ENCODE results near the gene EGR4. TPM values are rescaled to one million over a fixed set of nuclear protein-coding genes. Genes with fewer than 3 reads are reported as not detected.
A peak's percentile ranks its signal among the peaks of the same experiment; 100 is the strongest.

EGR4 gene
- polyA plus RNA-seq, 3 donors = 0.12 to 0.15 TPM; not detected in 1

- Histone ChIP-seq H3K27ac (ENCODE audit: low read depth in 1 of 2, low read length in 2 of 2) (no peak overlapping the region), H3K9ac (ENCODE audit: insufficient read depth, low read length, poor library complexity, severe bottlenecking) (no peak overlapping the region), H3K36me3 (replicated peaks in 1 of 2; ENCODE audit: control insufficient read depth in 1 of 2, insufficient read depth in 2 of 2, low read length in 2 of 2) (peaks cover 34 to 80% of the 10 kb centered on the region in 2 donors), H3K79me2 (ENCODE audit: insufficient read depth, low read length) (no peaks in the 10 kb centered on the region), H3K4me2 (replicated peaks; ENCODE audit: extremely low read depth, low read length, poor library complexity, severe bottlenecking) (no peak overlapping the region), H3K4me3 (replicated peaks in 1 of 3; ENCODE audit: low read depth in 2 of 3, low read length in 3 of 3) (no peak overlapping the region), H2AFZ (ENCODE audit: insufficient read depth, low read depth, low read length, poor library complexity, severe bottlenecking) (no peak overlapping the region), H3K9me3 (replicated peaks in 1 of 2; ENCODE audit: control insufficient read depth in 1 of 2, insufficient read depth in 1 of 2, low read length in 2 of 2) (no peaks in the 10 kb centered on the region), H4K20me1 (ENCODE audit: insufficient read depth, low read length) (no peaks in the 10 kb centered on the region), H3K4me1 (ENCODE audit: control insufficient read depth in 1 of 2, insufficient read depth in 2 of 2, low read length in 2 of 2) (peaks cover 0 to 8% of the 10 kb centered on the region in 2 donors), H3K27me3 (ENCODE audit: control insufficient read depth in 2 of 2, insufficient read depth in 2 of 2, low read length in 2 of 2) (no peaks in the 10 kb centered on the region)
- Mint-ChIP-seq H3K27me3 (ENCODE audit: low read depth in 3 of 3) (peaks cover 1% of the 10 kb centered on the region in 3 donors), H3K36me3 (peaks cover 38 to 48% of the 10 kb centered on the region in 2 donors), H3K4me3 (no peak overlapping the region), H3K27ac (peak overlapping the region in 1 of 7 donors; percentile 5), H3K9me3 (no peaks in the 10 kb centered on the region), H3K4me1 (peaks cover 11% of the 10 kb centered on the region)
- intact Hi-C loops (cut with micrococcal nuclease) = no loop called here
- peak; percentile 24 to 41 (median 32) for DNase-seq
- no peak for TF ChIP-seq CTCF (IDR thresholded peaks at IDR 0.05)
- WGBS (ENCODE audit: insufficient coverage) = 48% methylated on average over 7 of the region's 10 CpGs
Measured at GRCh38 chr2:73257425-73258125, 35.8 kb downstream of the EGR4 start.

GRCh38 chr2:73257021-73257420 lies 36.3 kb downstream of the EGR4 start:
- Histone ChIP-seq H3K79me2 (ENCODE audit: insufficient read depth, low read length) (no peaks in the 10 kb centered on the region), H2AFZ (ENCODE audit: insufficient read depth, low read depth, low read length, poor library complexity, severe bottlenecking) (no peak overlapping the region), H3K27ac (ENCODE audit: low read depth in 1 of 2, low read length in 2 of 2) (no peak overlapping the region), H3K27me3 (ENCODE audit: control insufficient read depth in 2 of 2, insufficient read depth in 2 of 2, low read length in 2 of 2) (no peaks in the 10 kb centered on the region), H3K4me3 (replicated peaks in 1 of 3; ENCODE audit: low read depth in 2 of 3, low read length in 3 of 3) (no peak overlapping the region), H3K4me2 (replicated peaks; ENCODE audit: extremely low read depth, low read length, poor library complexity, severe bottlenecking) (no peak overlapping the region), H3K9ac (ENCODE audit: insufficient read depth, low read length, poor library complexity, severe bottlenecking) (no peak overlapping the region), H3K36me3 (replicated peaks in 1 of 2; ENCODE audit: control insufficient read depth in 1 of 2, insufficient read depth in 2 of 2, low read length in 2 of 2) (peaks cover 39 to 81% of the 10 kb centered on the region in 2 donors), H4K20me1 (ENCODE audit: insufficient read depth, low read length) (no peaks in the 10 kb centered on the region), H3K4me1 (ENCODE audit: control insufficient read depth in 1 of 2, insufficient read depth in 2 of 2, low read length in 2 of 2) (peaks cover 0 to 8% of the 10 kb centered on the region in 2 donors), H3K9me3 (replicated peaks in 1 of 2; ENCODE audit: control insufficient read depth in 1 of 2, insufficient read depth in 1 of 2, low read length in 2 of 2) (no peaks in the 10 kb centered on the region)
- DNase-seq = no peak
- TF ChIP-seq CTCF (IDR thresholded peaks at IDR 0.05) = no peak
- Mint-ChIP-seq H3K4me3 (no peak overlapping the region), H3K27ac (peak overlapping the region in 2 of 7 donors; percentile 5 to 56), H3K36me3 (peaks cover 42 to 54% of the 10 kb centered on the region in 2 donors), H3K4me1 (peaks cover 11% of the 10 kb centered on the region), H3K9me3 (no peaks in the 10 kb centered on the region), H3K27me3 (ENCODE audit: low read depth in 3 of 3) (peaks cover 1% of the 10 kb centered on the region in 3 donors)
- intact Hi-C loops (cut with micrococcal nuclease) = no loop called here
- 100% methylated on average over 2 of the region's 2 CpGs for WGBS (ENCODE audit: insufficient coverage)
